Loucy (cell line): ENCODE data around the gene AHRR.

Experiments
- H2AFZ ChIP-seq: fragments of 200-600 bp; sonication (generic); 2 replicates; pipeline ENCODE4 v1.6.0; 2016; ENCODE audit warnings: antibody characterized with exemption, mild to moderate bottlenecking, low read length, moderate library complexity
- H3F3A ChIP-seq: fragments of 200-600 bp; 2 replicates; pipeline ENCODE4 v1.6.0; 2016; ENCODE audit warnings: antibody characterized with exemption, low read depth, mild to moderate bottlenecking
- H3K27me3 ChIP-seq: fragments of 200-600 bp; sonication (generic); 2 replicates; pipeline ENCODE4 v1.6.1; 2014; ENCODE audit warnings: low read length, mild to moderate bottlenecking; ENCODE audit not compliant: insufficient read depth, poor library complexity, severe bottlenecking
- H3K36me3 ChIP-seq: fragments of 200-600 bp; sonication (generic); 2 replicates; pipeline ENCODE4 v1.6.1; 2016; ENCODE audit warnings: low read length; ENCODE audit not compliant: insufficient read depth
- H3K4me1 ChIP-seq: fragments of 200-600 bp; sonication (generic); 2 replicates; pipeline ENCODE4 v1.5.1; 2014; ENCODE audit warnings: low read length, mild to moderate bottlenecking; ENCODE audit not compliant: insufficient read depth, poor library complexity, severe bottlenecking
- H3K4me2 ChIP-seq: fragments of 200-600 bp; sonication (generic); 2 replicates; pipeline ENCODE4 v1.6.0; 2014; ENCODE audit warnings: antibody characterized with exemption, low read length, low read depth, mild to moderate bottlenecking; ENCODE audit not compliant: poor library complexity, severe bottlenecking
- H3K4me3 ChIP-seq: fragments of 200-600 bp; sonication (generic); 2 replicates; pipeline ENCODE4 v1.5.1; 2014; ENCODE audit warnings: low read length, mild to moderate bottlenecking, mixed read lengths; ENCODE audit not compliant: poor library complexity, severe bottlenecking
- H3K79me2 ChIP-seq: fragments of 200-600 bp; sonication (generic); 2 replicates; pipeline ENCODE4 v1.6.1; 2014; ENCODE audit warnings: low read length; ENCODE audit not compliant: insufficient read depth
- H3K9ac ChIP-seq: fragments of 200-600 bp; sonication (generic); 2 replicates; pipeline ENCODE4 v1.6.0; 2014; ENCODE audit warnings: mild to moderate bottlenecking, low read depth, low read length, moderate library complexity; ENCODE audit not compliant: poor library complexity, severe bottlenecking
- H3K9me2 ChIP-seq: fragments of 200-600 bp; sonication (generic); replicated peaks from 2 replicates; pipeline ENCODE4 v1.6.1; 2016; ENCODE audit warnings: low read depth, low read length, mixed read lengths
- H3K9me3 ChIP-seq: fragments of 200-600 bp; sonication (generic); 2 replicates; pipeline ENCODE4 v1.6.1; 2014; ENCODE audit warnings: mild to moderate bottlenecking, antibody characterized with exemption, low read length, low read depth; ENCODE audit not compliant: insufficient read depth
- H4K20me1 ChIP-seq: fragments of 200-600 bp; sonication (generic); 2 replicates; pipeline ENCODE4 v1.6.0; 2014; ENCODE audit warnings: antibody characterized with exemption, low read length, mild to moderate bottlenecking; ENCODE audit not compliant: insufficient read depth, poor library complexity, severe bottlenecking
- EZH2phosphoT487 ChIP-seq: fragments of 200-600 bp; IDR thresholded peaks from 2 replicates; pipeline ENCODE4 v1.6.1; 2018; ENCODE audit warnings: antibody characterized with exemption, mild to moderate bottlenecking, moderate library complexity, borderline replicate concordance
- TF ChIP-seq, protein P1 (sequence below): fragments of 200-600 bp; sonication (generic); conservative IDR thresholded peaks from 2 replicates; pipeline ENCODE4 v1.5.1; 2014; ENCODE audit warnings: mild to moderate bottlenecking, antibody characterized with exemption, low read length

The AHRR gene

GRCh38 chr5:458547-459353, 137.2 kb downstream of the AHRR start:
- H3F3A ChIP-seq: no peaks in the 10 kb centered on the region
- H3K9me2 ChIP-seq: no peaks in the 10 kb centered on the region
- no peak overlapping the region for H3K4me2 ChIP-seq
- H3K79me2 ChIP-seq: peaks cover 26% of the 10 kb centered on the region; the same call in 1 of the 2 replicates
- H3K4me1 ChIP-seq: peaks cover 9% of the 10 kb centered on the region
- peaks cover 8% of the 10 kb centered on the region for H4K20me1 ChIP-seq
- no peak overlapping the region for H3K9ac ChIP-seq
- no peaks in the 10 kb centered on the region for H3K27me3 ChIP-seq
- TF ChIP-seq, protein P1, sequence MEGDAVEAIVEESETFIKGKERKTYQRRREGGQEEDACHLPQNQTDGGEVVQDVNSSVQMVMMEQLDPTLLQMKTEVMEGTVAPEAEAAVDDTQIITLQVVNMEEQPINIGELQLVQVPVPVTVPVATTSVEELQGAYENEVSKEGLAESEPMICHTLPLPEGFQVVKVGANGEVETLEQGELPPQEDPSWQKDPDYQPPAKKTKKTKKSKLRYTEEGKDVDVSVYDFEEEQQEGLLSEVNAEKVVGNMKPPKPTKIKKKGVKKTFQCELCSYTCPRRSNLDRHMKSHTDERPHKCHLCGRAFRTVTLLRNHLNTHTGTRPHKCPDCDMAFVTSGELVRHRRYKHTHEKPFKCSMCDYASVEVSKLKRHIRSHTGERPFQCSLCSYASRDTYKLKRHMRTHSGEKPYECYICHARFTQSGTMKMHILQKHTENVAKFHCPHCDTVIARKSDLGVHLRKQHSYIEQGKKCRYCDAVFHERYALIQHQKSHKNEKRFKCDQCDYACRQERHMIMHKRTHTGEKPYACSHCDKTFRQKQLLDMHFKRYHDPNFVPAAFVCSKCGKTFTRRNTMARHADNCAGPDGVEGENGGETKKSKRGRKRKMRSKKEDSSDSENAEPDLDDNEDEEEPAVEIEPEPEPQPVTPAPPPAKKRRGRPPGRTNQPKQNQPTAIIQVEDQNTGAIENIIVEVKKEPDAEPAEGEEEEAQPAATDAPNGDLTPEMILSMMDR: no peak
- TF ChIP-seq EZH2phosphoT487: no peak
- no peaks in the 10 kb centered on the region for H3K9me3 ChIP-seq
- peaks cover 56% of the 10 kb centered on the region; the same call in 1 of the 2 replicates for H3K36me3 ChIP-seq
- H3K4me3 ChIP-seq: no peak overlapping the region
- H2AFZ ChIP-seq: no peak overlapping the region

DNA sequence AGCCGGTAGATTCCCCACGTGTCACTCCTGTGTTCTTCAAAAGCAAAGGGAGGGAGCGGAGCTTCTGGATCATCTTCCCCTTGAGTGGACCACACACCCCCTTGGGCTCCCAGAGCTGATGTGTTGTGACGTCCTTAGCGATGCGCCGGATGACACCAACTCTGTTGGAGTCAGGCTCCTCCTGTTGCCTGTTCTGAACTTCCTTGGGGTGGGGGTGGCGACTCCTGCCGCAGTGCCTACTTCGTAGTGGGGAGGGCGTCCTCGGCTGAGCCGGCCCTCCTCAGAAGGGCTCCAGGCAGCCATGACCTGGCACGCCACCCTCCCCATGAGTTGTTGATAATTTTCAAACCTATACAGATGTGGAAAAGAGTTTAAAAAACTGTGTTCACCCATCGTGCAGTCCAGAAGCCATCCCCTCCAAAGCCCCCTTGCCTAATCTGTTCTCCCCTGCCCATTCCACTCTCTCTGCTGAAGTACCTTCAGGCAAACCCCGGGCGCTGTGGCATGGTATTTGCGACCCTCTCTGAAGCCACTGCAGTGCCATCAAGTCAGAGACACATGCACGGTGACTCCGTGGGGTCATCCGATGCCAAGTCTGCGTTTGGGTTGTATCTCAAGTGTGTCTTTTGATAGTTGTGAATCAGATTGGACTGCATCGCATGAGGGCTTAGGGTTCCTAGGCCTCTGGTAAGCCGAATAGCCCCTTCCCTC, 138.2 kb downstream of the AHRR start:
- Histone ChIP-seq H3K36me3 (peaks cover 58% of the 10 kb centered on the region; the same call in 1 of the 2 replicates), H4K20me1 (peaks cover 6% of the 10 kb centered on the region)

DNA sequence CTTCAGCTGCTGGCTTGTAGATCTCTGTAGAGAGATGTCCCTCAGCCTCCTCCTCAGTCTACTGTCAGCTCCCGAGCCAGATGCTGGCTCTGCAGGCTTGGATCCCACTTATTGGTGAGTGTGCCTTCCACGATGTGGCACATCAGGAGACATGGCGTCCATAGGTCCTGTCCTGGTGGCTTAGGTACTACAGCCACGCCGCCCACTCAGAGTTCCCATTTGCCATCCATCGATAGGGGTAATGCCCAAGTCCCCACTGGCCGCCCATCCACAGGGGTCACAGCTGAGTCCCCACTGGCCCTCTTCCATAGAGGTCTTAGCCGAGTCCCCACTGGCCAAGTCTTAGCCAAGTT, 138.7 kb downstream of the AHRR start:
- H3K9ac ChIP-seq: no peak overlapping the region
- no peak overlapping the region for H3K4me2 ChIP-seq
- no peak overlapping the region for H2AFZ ChIP-seq
- no peak overlapping the region for H3K4me3 ChIP-seq
- H3K9me3 ChIP-seq: no peaks in the 10 kb centered on the region
- H3K4me1 ChIP-seq: peaks cover 1% of the 10 kb centered on the region
- peaks cover 14% of the 10 kb centered on the region; the same call in 1 of the 2 replicates for H3K79me2 ChIP-seq
- H3K27me3 ChIP-seq: no peaks in the 10 kb centered on the region
- TF ChIP-seq EZH2phosphoT487: no peak
- TF ChIP-seq, protein P1: no peak
- H4K20me1 ChIP-seq: peaks cover under 1% of the 10 kb centered on the region
- no peaks in the 10 kb centered on the region for H3F3A ChIP-seq
- peaks cover 59% of the 10 kb centered on the region; the same call in 1 of the 2 replicates for H3K36me3 ChIP-seq
- H3K9me2 ChIP-seq: no peaks in the 10 kb centered on the region

More for the DNA sequence above, 138.2 kb downstream of the AHRR start:
- Histone ChIP-seq H3K4me1 (peaks cover 6% of the 10 kb centered on the region), H3F3A (no peaks in the 10 kb centered on the region), H3K27me3 (no peaks in the 10 kb centered on the region), H3K4me3 (no peak overlapping the region), H3K79me2 (peaks cover 19% of the 10 kb centered on the region; the same call in 1 of the 2 replicates), H3K9ac (no peak overlapping the region), H3K4me2 (no peak overlapping the region), H2AFZ (no peak overlapping the region), H3K9me2 (no peaks in the 10 kb centered on the region), H3K9me3 (no peaks in the 10 kb centered on the region)
- TF ChIP-seq, protein P1: no peak
- TF ChIP-seq EZH2phosphoT487: no peak
